ENCODE measurements around the gene CCDC171.
"Not testable (repeated sequence)": the region's sequence is repeated elsewhere in the genome, so short reads cannot be mapped to it uniquely, and the experiment has no call there.

The CCDC171 gene

GRCh38 chr9:15699876-15700559, 147.2 kb downstream of the CCDC171 start:
- DNase-seq: not testable (repeated sequence)

DNA sequence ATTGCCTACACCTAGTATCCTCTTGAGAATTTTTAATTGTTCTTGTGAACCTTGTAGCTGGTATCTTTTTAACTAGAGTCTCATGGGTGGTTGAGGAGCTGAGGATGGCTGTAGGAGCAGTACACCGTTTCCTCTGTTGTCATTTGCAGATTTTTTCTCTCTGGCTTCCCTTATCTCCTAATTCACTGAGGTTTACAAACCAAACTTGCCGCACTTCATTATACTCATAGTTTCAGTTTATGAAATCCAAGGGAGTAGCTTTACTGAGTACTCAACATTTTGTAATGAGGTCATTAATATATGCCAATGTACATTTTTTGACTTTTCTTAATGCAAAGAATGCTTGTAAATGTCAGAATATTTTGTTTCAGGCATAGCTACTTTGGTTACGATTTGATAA, 154.2 kb downstream of the CCDC171 start:
- no peak for DNase-seq

- no peak for DNase-seq
Measured at GRCh38 chr9:15711531-15711930, 158.7 kb downstream of the CCDC171 start.

GRCh38 chr9:15711931-15712330, 159.1 kb downstream of the CCDC171 start:
- no peak for DNase-seq

GRCh38 chr9:15714746-15715145, 161.9 kb downstream of the CCDC171 start:
- DNase-seq: no peak

DNA sequence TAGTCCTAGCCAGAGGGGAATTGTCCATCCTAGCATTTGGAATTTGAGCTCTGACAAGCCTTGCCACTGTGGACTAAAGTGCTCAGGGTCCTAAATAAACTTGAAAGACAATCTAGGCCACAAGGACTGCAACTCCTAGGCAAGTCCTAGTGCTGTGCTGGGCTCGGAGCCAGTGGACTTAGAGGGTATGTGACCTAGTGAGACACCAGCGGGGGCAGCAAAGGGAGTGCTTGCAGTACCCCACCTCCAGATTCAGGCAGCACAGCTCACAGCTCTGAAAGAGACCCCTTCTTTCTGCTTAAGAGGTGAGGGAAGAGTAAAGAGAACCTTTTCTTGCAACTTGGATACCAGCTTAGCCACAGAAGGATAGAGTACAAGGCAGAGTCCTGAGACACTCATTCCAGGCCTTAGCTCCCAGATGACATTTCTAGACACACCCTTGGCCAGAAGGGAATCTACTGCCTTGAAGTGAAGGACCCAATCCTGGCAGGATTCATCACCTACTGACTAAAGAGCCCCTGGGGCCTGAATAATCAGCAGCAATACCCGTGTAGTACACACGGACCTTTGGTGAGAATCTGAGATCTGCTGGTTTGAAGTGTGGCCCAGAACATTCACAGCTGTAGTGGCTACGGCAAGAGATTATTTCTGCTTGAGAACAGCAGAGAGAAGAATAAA, 164.6 kb downstream of the CCDC171 start:
- no peak for DNase-seq

DNA sequence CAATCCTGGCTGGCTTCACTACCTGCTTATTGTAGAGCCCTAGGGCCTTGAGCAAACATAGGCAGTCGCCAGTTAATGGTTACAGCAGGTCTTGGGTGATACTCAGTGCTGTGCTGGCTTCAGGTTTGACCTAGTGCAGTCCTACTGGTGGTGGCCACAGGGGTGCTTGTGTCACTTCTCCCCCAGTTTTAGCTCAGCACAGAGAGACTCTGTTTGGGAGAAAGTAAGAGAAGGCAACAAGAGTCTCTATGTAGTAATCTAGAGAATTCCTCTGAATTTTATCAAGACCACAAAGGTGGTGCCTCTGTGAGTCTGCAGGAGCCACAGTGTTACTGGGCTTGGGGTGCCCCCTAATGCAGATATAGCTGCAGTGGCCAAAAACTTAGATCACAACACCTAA, 165.6 kb downstream of the CCDC171 start:
- no peak for DNase-seq

DNA sequence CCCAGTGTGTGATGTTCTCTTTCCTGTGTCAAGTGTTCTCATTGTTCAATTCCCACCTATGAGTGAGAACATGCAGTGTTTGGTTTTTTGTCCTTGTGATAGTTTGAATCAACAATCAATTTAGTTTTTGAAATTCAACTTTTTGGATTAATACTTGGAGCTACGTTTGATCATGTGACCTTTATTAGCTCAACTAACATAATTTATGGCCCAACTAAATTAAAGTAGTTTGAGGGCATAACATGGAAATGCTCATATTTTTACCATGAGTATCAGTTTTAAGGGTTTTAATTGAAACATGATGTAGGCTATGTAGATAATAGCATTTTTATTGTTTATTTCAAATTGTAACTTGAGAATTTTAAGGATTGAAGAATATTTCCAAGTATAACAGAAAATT, 168.0 kb downstream of the CCDC171 start:
- DNase-seq: no peak

GRCh38 chr9:15722888-15723287, 170.0 kb downstream of the CCDC171 start:
- no peak for DNase-seq

DNA sequence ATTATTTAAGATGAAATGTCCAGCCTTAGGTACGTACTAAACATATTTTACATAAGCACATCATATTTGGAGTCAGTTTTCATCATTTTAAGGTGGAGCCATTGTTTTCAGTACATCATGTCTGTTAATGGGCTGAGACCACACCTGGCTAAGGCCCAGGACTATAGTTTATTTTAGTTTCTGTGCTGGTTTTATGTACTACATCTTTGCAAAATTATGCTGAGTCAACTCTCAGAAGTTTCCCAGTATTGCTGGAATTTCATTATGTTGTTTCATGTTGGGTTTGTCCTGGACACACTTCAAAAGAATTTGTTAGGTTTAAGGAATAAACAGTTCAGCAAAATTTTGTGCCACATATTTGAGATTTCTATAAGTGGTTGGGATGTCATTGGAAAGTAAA, 171.2 kb downstream of the CCDC171 start:
- DNase-seq: no peak

- DNase-seq: no peak
Measured at GRCh38 chr9:15724612-15725011, 171.8 kb downstream of the CCDC171 start.

GRCh38 chr9:15725953-15726352, 173.1 kb downstream of the CCDC171 start:
- DNase-seq: no peak

DNA sequence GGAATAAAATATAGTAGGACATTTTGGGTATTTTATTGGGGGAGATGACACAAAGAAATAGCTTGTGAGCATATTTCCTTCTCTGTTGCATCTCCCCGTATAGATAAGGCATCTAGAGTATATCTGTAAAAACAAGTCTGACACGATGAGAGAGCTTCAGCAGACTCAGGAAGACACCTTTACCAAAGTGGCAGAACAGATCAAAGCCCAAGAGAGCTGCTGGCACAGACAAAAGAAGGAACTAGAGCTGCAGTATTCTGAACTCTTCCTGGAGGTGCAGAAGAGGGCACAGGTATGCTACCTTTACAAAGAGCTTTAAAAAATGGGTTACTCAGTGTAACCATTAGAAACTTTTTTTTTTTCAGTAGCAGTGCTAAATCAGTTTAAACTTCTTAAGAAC, 176.7 kb downstream of the CCDC171 start:
- no peak for DNase-seq

GRCh38 chr9:15735083-15735857, 182.4 kb downstream of the CCDC171 start:
- no peak for DNase-seq

DNA sequence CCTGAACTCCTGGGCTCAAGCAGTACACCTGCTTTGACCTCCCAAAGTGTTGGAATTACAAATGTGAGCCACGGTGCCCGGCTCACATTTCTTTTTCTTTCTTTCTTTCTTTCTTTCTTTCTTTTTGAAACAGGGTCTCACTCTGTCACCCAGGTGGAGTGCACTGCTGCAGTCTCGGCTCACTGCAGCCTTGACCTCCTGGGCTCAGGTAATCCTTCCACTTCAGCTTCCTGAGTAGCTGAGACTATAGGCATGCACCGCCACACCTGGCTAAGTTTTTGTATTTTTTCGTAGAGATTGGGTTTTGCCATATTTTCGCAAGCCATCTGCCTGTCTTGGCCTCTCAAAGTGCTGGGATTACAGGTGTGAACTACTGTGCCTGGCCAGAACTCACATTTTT, 183.7 kb downstream of the CCDC171 start:
- no peak for DNase-seq

DNA sequence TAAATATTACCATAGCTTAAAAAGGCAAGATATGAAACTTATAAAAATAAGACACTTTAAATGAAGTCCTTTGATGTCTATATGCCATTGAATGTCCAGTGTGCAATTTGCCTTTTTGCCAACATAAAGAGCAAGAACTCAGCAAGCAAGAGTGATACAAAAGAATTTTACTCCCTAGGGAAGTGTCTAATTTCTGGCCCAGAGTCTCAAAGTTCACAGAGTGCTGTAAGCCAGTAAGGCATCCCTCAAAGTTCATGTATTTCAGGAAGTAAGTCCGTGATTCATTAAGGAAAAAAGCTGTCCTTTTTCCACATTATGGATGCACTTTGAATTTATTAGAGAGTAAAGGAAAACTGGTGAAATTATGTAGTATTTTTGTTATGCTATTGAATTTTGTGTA, 185.2 kb downstream of the CCDC171 start:
- DNase-seq: no peak

DNA sequence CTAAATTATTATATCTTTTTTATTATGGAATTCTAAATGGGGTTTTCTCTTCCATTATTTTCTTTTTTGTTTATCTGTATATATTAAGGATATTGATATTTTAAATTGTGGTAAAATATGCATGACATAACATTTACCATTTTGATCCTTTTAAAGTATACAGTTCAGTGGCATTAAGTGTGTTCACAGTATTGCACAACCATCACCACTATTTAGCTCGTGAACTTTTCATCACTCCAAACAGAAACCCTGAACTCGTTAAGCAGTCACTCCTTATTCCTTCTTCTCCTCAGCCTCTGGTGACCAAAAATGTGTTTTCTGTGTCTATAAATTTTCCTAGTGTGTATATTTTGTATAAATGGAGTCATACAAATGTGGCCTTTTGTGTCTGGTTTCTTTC, 188.2 kb downstream of the CCDC171 start:
- no peak for DNase-seq

DNA sequence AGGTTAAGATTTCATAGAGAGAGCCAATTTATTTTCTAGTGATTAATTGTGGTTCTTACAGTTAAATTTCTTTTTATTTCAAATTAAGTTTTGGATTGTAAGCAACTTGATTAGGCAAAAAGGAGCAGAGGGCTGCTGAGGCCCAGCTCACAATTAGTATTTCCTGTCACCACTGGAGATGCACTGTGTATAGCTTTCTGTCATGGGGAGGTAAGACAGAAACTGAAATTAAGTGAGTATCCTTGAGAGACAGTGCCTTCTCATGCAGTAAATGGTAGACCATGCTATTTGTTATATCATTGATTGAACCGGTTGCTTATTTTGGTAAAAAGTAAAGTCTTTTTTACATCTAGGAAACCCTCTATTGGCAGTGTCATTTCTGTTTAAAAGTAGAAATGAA, 190.7 kb downstream of the CCDC171 start:
- no peak for DNase-seq

DNA sequence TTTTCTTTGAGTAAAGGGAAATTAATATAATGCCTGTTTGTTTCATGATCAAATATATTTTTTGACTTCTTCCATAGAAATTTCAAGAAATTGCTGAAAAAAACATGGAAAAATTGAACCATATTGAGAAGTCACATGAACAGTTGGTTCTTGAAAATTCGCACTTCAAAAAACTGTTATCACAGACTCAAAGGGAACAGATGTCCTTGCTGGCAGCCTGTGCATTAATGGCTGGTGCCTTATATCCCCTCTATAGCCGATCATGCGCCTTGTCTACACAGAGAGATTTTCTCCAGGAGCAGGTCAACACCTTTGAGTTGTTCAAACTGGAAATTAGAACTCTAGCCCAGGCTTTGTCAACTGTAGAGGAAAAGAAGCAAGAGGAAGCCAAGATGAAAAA, 191.4 kb downstream of the CCDC171 start:
- DNase-seq: no peak

GRCh38 chr9:15746905-15747304, 194.1 kb downstream of the CCDC171 start:
- no peak for DNase-seq

DNA sequence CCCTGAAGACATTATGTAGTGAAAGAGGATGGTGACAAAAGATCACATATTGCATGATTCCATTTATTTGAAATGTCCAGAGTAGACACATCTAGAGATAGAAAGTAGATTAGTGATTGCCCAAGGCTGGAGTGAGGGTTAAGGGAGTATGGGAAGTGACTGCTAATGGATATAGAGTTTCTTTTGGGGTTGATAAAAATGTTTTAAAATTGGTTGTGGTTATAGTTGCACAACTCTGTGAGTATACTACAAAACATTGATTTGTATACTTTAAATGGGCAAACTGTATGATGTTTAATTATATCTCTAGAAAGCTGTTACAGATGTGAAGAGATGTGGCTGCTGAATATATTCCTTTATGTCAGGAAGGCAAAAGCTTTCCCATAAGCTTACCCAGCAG, 202.8 kb downstream of the CCDC171 start:
- no peak for DNase-seq

GRCh38 chr9:15761551-15761950, 208.7 kb downstream of the CCDC171 start:
- DNase-seq: no peak

DNA sequence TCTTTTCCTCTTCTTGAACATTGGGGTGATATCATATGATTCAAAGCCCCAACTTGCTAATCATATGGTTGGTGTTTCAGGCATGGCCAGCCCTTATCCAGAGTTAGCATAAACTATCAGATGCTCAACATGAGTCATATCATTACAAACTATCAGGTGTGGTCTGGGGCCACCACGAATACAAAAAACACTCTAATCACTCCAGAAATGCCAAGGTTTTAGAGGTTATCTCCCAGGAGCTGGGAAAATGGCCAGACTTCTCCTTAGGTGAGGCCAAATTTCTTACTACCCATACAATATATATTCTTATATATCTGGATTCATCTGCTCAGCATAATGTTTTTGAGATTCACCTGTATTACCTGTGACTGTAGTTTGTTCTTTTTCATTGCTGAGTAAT, 210.5 kb downstream of the CCDC171 start:
- DNase-seq: no peak

- DNase-seq: no peak
Measured at GRCh38 chr9:15764131-15764530, 211.3 kb downstream of the CCDC171 start.

Measured in GF-D8 (cell line).